Esophagus squamous epithelium (tissue), 4 donors: ENCODE data around the gene FHIT.

Experiments used
- POLR2A ChIP-seq, 4 donors: fragments of 450-650 bp; IDR thresholded peaks; one replicate each; pipeline ENCODE4 v1.6.1; 2017; ENCODE audit warnings: antibody characterized with exemption in 4 of 4, mild to moderate bottlenecking in 4 of 4, moderate library complexity in 3 of 4
- TF ChIP-seq, protein P1 (sequence below), 6 experiments: fragments of 450-650 bp in 4 of 6; fragments of 200-600 bp in 2 of 6; sonication (generic) in 2 of 6; IDR thresholded peaks; one replicate each; pipeline ENCODE4 v1.5.1; 2016 to 2019; ENCODE audit warnings: antibody characterized with exemption in 6 of 6, mild to moderate bottlenecking in 4 of 6, moderate library complexity in 4 of 6

GRCh38 chr3:61093364-61093763 lies 157.9 kb downstream of the FHIT start:
- TF ChIP-seq, protein P1, sequence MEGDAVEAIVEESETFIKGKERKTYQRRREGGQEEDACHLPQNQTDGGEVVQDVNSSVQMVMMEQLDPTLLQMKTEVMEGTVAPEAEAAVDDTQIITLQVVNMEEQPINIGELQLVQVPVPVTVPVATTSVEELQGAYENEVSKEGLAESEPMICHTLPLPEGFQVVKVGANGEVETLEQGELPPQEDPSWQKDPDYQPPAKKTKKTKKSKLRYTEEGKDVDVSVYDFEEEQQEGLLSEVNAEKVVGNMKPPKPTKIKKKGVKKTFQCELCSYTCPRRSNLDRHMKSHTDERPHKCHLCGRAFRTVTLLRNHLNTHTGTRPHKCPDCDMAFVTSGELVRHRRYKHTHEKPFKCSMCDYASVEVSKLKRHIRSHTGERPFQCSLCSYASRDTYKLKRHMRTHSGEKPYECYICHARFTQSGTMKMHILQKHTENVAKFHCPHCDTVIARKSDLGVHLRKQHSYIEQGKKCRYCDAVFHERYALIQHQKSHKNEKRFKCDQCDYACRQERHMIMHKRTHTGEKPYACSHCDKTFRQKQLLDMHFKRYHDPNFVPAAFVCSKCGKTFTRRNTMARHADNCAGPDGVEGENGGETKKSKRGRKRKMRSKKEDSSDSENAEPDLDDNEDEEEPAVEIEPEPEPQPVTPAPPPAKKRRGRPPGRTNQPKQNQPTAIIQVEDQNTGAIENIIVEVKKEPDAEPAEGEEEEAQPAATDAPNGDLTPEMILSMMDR (IDR thresholded peaks at IDR 0.05), result no peak
- no peak for TF ChIP-seq POLR2A (IDR thresholded peaks at IDR 0.05)
